ENCODE measurements around the gene C9orf85.

GRCh38 chr9:71975833-71976232 lies 64.4 kb downstream of the C9orf85 start:
- TF ChIP-seq SUZ12 (IDR thresholded peaks at IDR 0.05; ENCODE audit: extremely low read depth, insufficient read depth, insufficient read length) = no peak
- TF ChIP-seq YY1 (IDR thresholded peaks at IDR 0.05; ENCODE audit: insufficient read depth, insufficient read length) = no peak
